Measurements from ENCODE around the gene USP49. TPM values are rescaled to one million over a fixed set of nuclear protein-coding genes. Genes with fewer than 3 reads are reported as not detected.

The USP49 gene
- total and polyA plus RNA-seq, 10 of the 15 experiments (the other 5 are each of a cell fraction or from before 2014, with no cell fraction given), result 1.0 to 7.7 (median 4.3) TPM

DNA sequence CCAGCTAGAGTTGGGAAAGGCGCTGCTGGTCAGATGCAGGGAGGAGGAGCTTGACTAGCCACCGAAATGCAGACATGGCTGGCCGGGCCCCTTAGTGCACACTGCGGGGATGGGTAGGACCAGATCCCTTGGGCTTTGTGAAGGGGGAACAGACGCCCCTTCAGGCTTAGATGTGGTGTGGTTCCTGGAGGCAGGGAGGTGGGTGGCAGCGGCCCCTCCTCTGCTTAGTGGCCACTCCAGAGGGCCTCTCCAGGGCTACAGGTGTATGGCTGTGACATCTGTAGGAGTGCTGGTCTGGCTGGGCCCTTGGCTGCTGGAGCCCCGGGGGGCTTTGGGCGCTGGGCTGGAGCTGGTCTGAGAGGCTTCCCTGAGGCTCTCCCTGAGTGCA lies 40.5 kb upstream of the USP49 start:
- ATAC-seq, result peak; percentile 21; the same call in 2 of the 3 replicates
- no peak overlapping the region for H3K4me3 ChIP-seq
- SMC1A ChIA-PET (ENCODE audit: uncharacterized antibody, unreplicated experiment), result interaction anchor here (0.8 to 12.4 kb wide), 6 partner anchors 33 to 134 kb away, joined by 3 to 138 read pairs (median 3); partner anchors contain the start of genes TAF8 and USP49
- H3K36me3 ChIP-seq (ENCODE audit: control insufficient read depth in 2 of 2, insufficient read depth in 2 of 2, low read length in 1 of 2), result peaks cover 26 to 29% of the 10 kb centered on the region in 2 experiments
- H2AFZ ChIP-seq (ENCODE audit: control insufficient read depth, low read depth, low read length), result no peak overlapping the region
- in situ Hi-C loops (cut with MboI) (loop anchor here (10.0 kb wide), 1 partner anchor 109 kb away; no protein-coding TSS in a partner anchor), intact Hi-C loops (cut with micrococcal nuclease; ENCODE audit: unreplicated experiment) (loop anchor here (1.0 to 2.0 kb wide), 4 partner anchors 39 to 149 kb away; partner anchors contain the start of gene TOMM6)
- POLR2A ChIA-PET, result interaction anchor here (0.6 kb wide), 2 partner anchors 9 to 609 kb away, joined by 3 to 4 read pairs; no protein-coding TSS in a partner anchor
- peaks cover 43% of the 10 kb centered on the region for H3K4me1 ChIP-seq (ENCODE audit: control insufficient read depth, insufficient read depth, low read length)
- peak overlapping the region; percentile 13; the same call in 1 of the 2 replicates for H3K9ac ChIP-seq (ENCODE audit: control insufficient read depth, insufficient read depth, low read length)
- RAD21 ChIA-PET (ENCODE audit: unreplicated experiment), result interaction anchor here (1.0 to 3.4 kb wide), 7 partner anchors 9 to 230 kb away, joined by 3 to 24 read pairs (median 4); partner anchors contain the start of genes BYSL and MED20
- peak overlapping the region; percentile 28 for H3K4me2 ChIP-seq (ENCODE audit: control insufficient read depth, insufficient read depth)
- H3K27ac ChIP-seq (ENCODE audit: control insufficient read depth, insufficient read depth), result peak overlapping the region; percentile 60
- no peaks in the 10 kb centered on the region for H3K27me3 ChIP-seq (replicated peaks in 1 of 2; ENCODE audit: control insufficient read depth in 2 of 2, insufficient read depth in 2 of 2, low read length in 1 of 2)
- CTCF ChIA-PET, result interaction anchor here (0.7 to 13.2 kb wide), 19 partner anchors 12 to 279 kb away, joined by 3 to 193 read pairs (median 5); partner anchors contain the start of genes BYSL, MED20 and TOMM6
- no peak for DNase-seq (ENCODE audit: low read depth, low spot score)
- no TSS peak for BruUV-seq (replicated peaks)
- 21% methylated on average over 8 of the region's 8 CpGs for WGBS (ENCODE audit: insufficient coverage, insufficient replicate concordance, low lambda C conversion rate, missing lambda C conversion rate)
- H3K79me2 ChIP-seq (ENCODE audit: control insufficient read depth, insufficient read depth, low read length), result peaks cover 26% of the 10 kb centered on the region
- FAIRE-seq, result no peak
- H4K20me1 ChIP-seq (ENCODE audit: control insufficient read depth, insufficient read depth), result peaks cover 2% of the 10 kb centered on the region; the same call in 1 of the 2 replicates
- H3K9me3 ChIP-seq (replicated peaks; ENCODE audit: control insufficient read depth, insufficient read depth, low read length), result no peaks in the 10 kb centered on the region
- TF ChIP-seq POLR2AphosphoS5 (IDR thresholded peaks at IDR 0.05; ENCODE audit: low read length) (peak; percentile 32; the same call in 1 of the 2 replicates), POLR2A (IDR thresholded peaks at IDR 0.05; ENCODE audit: low read depth, low read length) (peak; percentile 33; the same call in 1 of the 2 replicates), IKZF1 (conservative IDR thresholded peaks at IDR 0.05) (no peak), JUND (IDR thresholded peaks at IDR 0.05; ENCODE audit: low read depth, low read length) (no peak)

- no peak overlapping the region for H2AFZ ChIP-seq (ENCODE audit: control insufficient read depth, low read depth, low read length)
- no peaks in the 10 kb centered on the region for H3K27me3 ChIP-seq (replicated peaks in 1 of 2; ENCODE audit: control insufficient read depth in 2 of 2, insufficient read depth in 2 of 2, low read length in 1 of 2)
- intact Hi-C loops (cut with micrococcal nuclease; ENCODE audit: unreplicated experiment) (no loop called here), in situ Hi-C loops (cut with MboI) (loop anchor here (10.0 kb wide), 1 partner anchor 110 kb away; no protein-coding TSS in a partner anchor)
- H3K9me3 ChIP-seq (replicated peaks; ENCODE audit: control insufficient read depth, insufficient read depth, low read length), result no peaks in the 10 kb centered on the region
- H3K9ac ChIP-seq (ENCODE audit: control insufficient read depth, insufficient read depth, low read length), result no peak overlapping the region; the same call in 1 of the 2 replicates
- H3K79me2 ChIP-seq (ENCODE audit: control insufficient read depth, insufficient read depth, low read length), result peaks cover 21% of the 10 kb centered on the region
- no TSS peak for BruUV-seq (replicated peaks)
- H3K4me1 ChIP-seq (ENCODE audit: control insufficient read depth, insufficient read depth, low read length), result peaks cover 41% of the 10 kb centered on the region
- TF ChIP-seq, protein P1, sequence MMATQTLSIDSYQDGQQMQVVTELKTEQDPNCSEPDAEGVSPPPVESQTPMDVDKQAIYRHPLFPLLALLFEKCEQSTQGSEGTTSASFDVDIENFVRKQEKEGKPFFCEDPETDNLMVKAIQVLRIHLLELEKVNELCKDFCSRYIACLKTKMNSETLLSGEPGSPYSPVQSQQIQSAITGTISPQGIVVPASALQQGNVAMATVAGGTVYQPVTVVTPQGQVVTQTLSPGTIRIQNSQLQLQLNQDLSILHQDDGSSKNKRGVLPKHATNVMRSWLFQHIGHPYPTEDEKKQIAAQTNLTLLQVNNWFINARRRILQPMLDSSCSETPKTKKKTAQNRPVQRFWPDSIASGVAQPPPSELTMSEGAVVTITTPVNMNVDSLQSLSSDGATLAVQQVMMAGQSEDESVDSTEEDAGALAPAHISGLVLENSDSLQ (IDR thresholded peaks at IDR 0.05), result peak; percentile 57; the same call in 1 of the 2 replicates
- TF ChIP-seq ZSCAN29 (IDR thresholded peaks at IDR 0.05), result no peak
- DNase-seq (ENCODE audit: low read depth, low spot score), result no peak
- H3K4me3 ChIP-seq, result no peak overlapping the region
- CTCF ChIA-PET, result interaction anchor here (0.7 to 13.2 kb wide), 12 partner anchors 11 to 279 kb away, joined by 3 to 193 read pairs (median 6); partner anchors contain the start of genes BYSL, MED20 and TOMM6
- H3K27ac ChIP-seq (ENCODE audit: control insufficient read depth, insufficient read depth), result peak overlapping the region; percentile 60
- H4K20me1 ChIP-seq (ENCODE audit: control insufficient read depth, insufficient read depth), result peaks cover 2% of the 10 kb centered on the region; the same call in 1 of the 2 replicates
- FAIRE-seq, result no peak
- POLR2A ChIA-PET, result no interaction called here
- 50% methylated on average over 1 of the region's 1 CpG for WGBS (ENCODE audit: insufficient coverage, insufficient replicate concordance, low lambda C conversion rate, missing lambda C conversion rate)
- H3K4me2 ChIP-seq (ENCODE audit: control insufficient read depth, insufficient read depth), result no peak overlapping the region
- SMC1A ChIA-PET (ENCODE audit: uncharacterized antibody, unreplicated experiment), result interaction anchor here (0.8 to 12.4 kb wide), 6 partner anchors 32 to 134 kb away, joined by 3 to 138 read pairs (median 3); partner anchors contain the start of genes TAF8 and USP49
- ATAC-seq, result no peak
- RAD21 ChIA-PET (ENCODE audit: unreplicated experiment), result interaction anchor here (1.3 to 3.4 kb wide), 4 partner anchors 8 to 109 kb away, joined by 4 to 24 read pairs (median 8); partner anchors contain the start of genes BYSL and MED20
- H3K36me3 ChIP-seq (ENCODE audit: control insufficient read depth in 2 of 2, insufficient read depth in 2 of 2, low read length in 1 of 2), result peaks cover 28 to 33% of the 10 kb centered on the region in 2 experiments
These were observed 40.0 kb upstream of the USP49 start for GRCh38 chr6:41935193-41935574.

Data from GM12878 (cell line).